Left renal pelvis (tissue), 4 donors: ENCODE results near the gene HRAS. TPM values are rescaled to one million over a fixed set of nuclear protein-coding genes. Genes with fewer than 3 reads are reported as not detected.
A peak's percentile ranks its signal among the peaks of the same experiment; 100 is the strongest.

ENCODE experiments used
- DNase-seq, 4 donors: peaks; one replicate each; pipeline ENCODE4 v3.0.0-alpha.2; 2013; ENCODE audit warnings: low read depth in 4 of 4, low spot score in 3 of 4
- polyA plus RNA-seq, 4 donors: library from polyadenylated mRNA; unstranded; fragments of 120-200 nt; gene quantifications; one replicate each; pipeline ENCODE4 v1.2.1, GENCODE V29; 2013; ENCODE audit not compliant: insufficient read length in 4 of 4

Gene HRAS
- polyA plus RNA-seq, 4 donors = 30.9 to 55.9 (median 41.2) TPM

DNA sequence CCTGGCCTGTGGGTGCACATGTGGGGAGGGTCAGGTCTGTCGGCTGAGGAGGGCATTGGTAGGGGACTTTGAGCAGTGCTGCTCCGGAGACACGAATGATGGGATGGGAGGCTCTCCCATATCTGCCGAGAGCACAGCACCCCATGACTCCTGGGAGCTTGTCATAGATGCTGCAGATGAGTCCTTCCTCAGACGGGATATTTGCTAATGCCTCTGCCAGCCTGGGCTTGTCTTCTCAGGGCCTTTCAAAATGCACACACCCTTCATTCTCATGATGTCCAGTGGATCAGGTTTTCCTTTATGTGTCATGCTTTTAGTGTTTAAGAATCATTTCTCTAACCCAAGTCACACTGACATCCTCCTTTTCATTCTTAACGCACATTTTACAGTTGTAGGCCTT lies 20.2 kb downstream of the HRAS start:
- DNase-seq = no peak

GRCh38 chr11:514606-515005 lies 20.8 kb downstream of the HRAS start:
- no peak for DNase-seq

GRCh38 chr11:512761-513595 lies 22.4 kb downstream of the HRAS start:
- DNase-seq = no peak

GRCh38 chr11:508956-509355 lies 26.4 kb downstream of the HRAS start:
- DNase-seq = no peak

- DNase-seq = no peak
These were observed 27.5 kb downstream of the HRAS start for GRCh38 chr11:507727-508515.

GRCh38 chr11:506995-507726 lies 28.2 kb downstream of the HRAS start, which contains the start of gene RNH1:
RNH1 (minus strand) TSS chr11:507242; CDS start chr11:502162, 5,080 bp downstream.
- DNase-seq = peak; percentile 77 to 87 (median 84)

GRCh38 chr11:506238-506994 lies 29.0 kb downstream of the HRAS start:
- DNase-seq = peak; percentile 87 to 93 (median 90)

DNA sequence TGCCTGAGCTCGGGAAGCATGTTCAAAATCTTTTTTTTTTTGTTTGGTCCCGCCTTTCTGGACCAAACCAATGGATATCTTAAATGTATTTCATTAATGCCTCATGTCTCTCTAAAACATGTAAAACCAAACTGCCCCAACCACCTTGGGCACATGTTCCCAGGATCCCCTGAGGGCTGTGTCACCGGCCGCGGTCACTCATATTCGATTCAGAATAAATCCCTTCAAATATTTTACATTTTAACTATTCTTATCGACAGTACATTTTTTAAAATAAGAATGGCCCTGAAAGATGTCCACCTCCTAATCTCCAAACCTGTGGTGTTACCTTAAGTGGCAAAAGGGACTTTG lies 30.4 kb downstream of the HRAS start:
- no peak for DNase-seq

DNA sequence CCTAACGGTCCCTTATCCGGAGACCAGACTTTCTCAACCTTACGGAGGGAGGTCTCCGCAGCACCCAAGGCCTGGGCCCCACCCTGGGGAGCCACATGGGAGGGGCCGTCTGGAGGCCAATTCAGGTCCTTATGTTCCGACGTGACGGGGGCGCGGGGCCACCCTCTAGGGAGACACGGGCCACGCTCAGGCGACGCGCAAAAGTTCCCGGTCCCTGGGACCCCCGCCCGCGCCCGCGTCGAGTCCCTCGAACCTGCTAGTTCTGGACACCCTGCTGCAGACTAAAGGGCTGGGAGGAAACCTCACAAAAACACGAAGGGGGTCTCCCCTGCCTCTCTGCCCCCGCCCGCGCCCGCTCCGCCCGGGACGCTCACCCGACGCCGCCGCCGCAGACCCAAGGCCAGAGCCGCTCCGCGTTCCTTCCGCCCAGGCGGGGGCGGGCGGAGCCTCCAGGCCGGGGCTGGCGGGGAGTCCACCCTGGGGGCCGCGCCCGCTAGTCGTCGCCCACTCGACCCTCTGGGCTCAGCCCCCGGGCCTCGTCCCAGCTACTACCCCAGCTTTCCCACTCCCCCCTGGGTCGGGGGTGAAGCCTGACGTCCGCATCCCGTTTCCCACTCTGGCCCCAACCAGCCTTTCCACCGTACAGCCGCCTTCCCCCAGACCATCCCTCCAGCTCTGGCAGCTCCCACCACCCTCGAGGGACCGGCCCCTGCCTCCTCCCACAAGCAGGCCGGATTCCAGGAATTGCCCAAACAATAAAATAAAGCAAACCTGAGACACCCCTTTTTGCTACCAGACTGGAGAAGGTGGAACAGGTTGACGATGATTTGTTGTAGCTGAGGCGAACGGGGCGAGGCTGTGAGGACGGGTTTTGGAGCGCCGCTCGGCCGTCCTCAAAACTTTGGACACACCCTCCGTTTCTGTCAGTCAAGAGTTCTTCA lies 31.1 kb downstream of the HRAS start:
- DNase-seq = peak in 1 of 4 donors; percentile 19

DNA sequence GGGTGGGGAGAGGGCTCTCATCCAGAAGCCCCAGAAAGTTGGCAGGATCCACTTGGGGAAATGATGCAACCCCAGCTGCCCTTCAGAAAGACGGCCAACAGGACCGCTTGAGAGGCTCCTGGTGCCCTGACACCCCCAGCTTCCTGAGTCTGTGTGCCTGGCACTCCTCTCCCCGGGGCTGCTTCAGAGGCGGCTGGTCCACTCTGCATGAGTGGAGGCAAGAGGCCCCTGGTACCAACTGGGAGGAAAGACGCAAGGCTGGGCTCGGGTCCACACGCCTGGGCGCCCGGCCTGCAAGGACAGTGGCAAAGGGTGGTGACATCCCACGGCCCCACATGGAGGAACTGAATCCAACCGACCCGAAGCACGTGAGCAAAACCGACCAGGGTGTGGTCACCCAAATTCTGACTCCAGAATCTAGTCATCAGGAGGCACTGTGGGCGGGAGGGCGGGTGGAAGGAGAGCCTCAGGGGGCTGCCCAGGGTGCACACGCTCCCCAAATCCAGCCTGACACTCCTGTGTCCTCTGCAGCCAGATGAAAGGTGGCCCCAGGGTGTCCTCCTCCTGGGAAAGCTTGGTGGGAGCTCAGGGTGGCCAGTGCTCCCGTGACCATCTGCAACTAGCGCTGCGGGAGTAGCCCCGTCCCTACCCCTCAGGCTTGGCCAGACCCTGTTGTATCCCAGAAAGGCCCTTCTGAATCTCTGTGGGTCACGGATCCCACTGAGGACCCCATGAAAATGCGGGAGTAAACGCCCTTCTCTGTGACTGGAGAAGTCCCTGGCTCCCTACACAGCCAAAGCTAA lies 32.0 kb downstream of the HRAS start:
- no peak for DNase-seq

DNA sequence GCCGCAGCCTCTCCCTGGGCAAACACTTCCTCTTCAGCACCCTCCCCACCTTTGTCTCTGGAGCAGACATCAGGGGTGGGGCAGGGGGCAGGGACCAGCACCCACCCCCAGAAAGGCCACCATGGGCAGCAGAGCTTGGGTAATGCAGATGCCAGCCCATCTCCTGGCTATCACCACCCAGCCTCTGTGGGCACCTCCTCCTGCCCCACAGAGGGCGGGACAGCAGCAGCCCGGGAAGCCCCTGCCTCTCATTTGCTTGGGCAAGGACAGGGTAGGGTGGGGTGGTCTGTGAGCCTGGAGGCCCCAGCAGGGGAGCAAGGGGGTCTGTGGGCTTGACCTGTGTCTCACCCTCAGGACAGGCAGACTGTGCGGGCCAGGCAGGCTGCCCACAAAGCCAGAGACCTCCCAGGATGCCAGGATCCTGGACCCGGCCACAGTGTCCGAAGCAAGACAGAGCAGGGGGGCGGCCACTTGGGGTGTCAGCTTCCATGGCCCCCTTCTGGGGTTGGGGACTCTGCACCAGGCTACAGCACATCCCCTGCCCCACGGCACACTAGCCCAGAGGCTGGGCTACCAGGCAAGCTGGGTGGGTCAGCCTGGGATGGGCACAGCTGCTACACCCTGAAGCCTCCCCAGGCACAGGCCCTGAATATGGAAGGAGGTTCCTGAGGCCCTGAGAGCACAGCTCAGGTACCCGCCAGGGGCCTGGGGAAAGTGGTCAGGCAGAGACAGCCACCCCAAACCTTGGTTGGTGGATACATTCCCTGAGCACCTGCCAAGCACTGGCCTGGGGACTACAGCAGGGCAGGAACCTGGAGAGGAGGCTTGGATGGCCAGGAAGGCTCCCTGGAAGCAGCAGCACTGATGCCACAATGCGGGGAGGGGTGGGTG lies 32.8 kb downstream of the HRAS start:
- DNase-seq = no peak

- DNase-seq = no peak
These were observed 33.6 kb downstream of the HRAS start for GRCh38 chr11:501683-502287.

- DNase-seq = no peak
These were observed 34.2 kb downstream of the HRAS start for GRCh38 chr11:501001-501682.

- DNase-seq = no peak
These were observed 35.9 kb downstream of the HRAS start for GRCh38 chr11:499201-500076.
